Adipose tissue (tissue), 3 donors: Measurements from ENCODE around the gene PDE8B. TPM values are rescaled to one million over a fixed set of nuclear protein-coding genes. Genes with fewer than 3 reads are reported as not detected.

Source experiments
- H3K27ac ChIP-seq: one replicate; pipeline ENCODE4 v1.5.1; 2013; ENCODE audit warnings: low read depth, low read length
- WGBS, 3 donors: extraction: QIAGEN DNeasy Blood & Tissue Kit; methylation state at CpG; one replicate each; pipeline ENCODE4 v1.1.7; 2013; 5-methylcytosine and 5-hydroxymethylcytosine counted together
- polyA plus RNA-seq, 3 donors: library from polyadenylated mRNA; stranded (reverse); fragments of 200-250 nt; gene quantifications; one replicate each; pipeline ENCODE4 v1.2.3, GENCODE V29; 2013
- donor health status: healthy with polysubstance abuse.
- donor health status: Bipolar disorder and iron deficiency.
- donor health status: healthy.

PDE8B gene
- polyA plus RNA-seq, 3 donors = 5.4 to 35.0 (median 9.8) TPM

- H3K27ac ChIP-seq = no peak overlapping the region
Measured at GRCh38 chr5:77305956-77306355, 95.5 kb downstream of the PDE8B start.

GRCh38 chr5:77306531-77306930, 96.1 kb downstream of the PDE8B start:
- 52 to 59% (median 57%) methylated on average over 6 of the region's 6 CpGs for whole genome bisulfite sequencing, 3 donors
- no peak overlapping the region for H3K27ac ChIP-seq

More at GRCh38 chr5:77305956-77306355, 95.5 kb downstream of the PDE8B start:
- WGBS, 3 donors = 57 to 70% (median 65%) methylated on average over 3 of the region's 3 CpGs

DNA sequence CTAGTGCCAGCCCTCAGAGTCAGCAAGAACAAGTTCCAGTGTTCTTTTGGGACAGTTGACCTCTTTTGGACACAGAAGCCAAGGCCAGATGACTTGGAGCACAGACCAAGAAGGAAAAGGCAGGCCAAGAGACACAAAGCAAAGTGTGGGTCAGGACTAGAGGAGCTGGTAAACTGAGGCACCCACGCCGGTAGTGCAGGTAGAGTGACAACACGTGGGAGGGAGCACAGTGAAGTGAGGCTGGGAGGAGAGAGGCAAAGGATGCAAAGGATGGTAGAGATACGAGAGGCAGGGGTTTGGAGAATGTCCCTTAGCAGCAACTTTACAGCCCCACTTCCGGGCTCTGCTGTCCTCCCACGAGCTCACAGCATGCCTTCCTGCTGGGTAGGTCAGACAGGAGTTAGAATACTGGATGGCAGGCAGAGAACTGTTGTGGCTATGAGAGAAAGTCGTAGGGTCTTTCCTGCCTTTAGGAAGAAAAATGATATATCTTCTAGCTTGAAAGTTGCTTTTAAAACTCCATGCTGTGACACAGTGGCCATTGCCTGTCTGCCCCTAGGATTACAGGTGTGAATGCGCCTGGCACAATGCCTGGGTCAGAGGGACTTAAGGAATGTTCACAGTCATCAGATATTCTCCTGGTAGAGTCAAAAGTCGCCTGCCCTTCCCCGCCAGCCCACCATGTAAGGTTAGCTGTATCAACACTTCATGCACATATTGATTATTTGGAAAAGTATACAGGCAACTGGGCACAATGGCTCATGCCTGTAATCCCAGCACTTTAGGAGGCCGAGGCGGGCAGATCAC, 97.9 kb downstream of the PDE8B start:
- H3K27ac ChIP-seq = no peak overlapping the region
- 75 to 77% (median 76%) methylated on average over 12 of the region's 12 CpGs for WGBS, 3 donors

DNA sequence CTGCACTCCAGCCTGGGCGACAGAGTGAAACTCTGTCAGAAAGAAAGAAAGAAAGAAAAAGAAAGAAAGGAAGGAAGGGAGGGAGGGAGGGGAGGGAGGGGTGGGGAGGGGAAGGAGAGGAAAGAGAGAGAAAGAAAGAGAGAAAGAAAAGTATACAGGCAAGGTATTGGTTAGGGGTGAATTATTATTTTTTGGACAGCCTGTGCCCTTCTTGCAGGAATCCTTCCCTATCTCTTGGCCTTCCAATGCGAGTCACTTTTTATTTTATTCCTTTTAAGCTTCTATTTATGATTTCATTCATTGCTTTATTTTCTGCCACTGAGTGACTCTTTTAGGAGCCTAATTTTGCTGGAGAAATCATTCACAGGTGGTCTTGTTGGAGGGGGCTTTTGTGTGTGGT, 98.7 kb downstream of the PDE8B start:
- H3K27ac ChIP-seq = no peak overlapping the region
- 92 to 96% (median 95%) methylated on average over 2 of the region's 2 CpGs for WGBS, 3 donors

GRCh38 chr5:77310494-77311213, 100.2 kb downstream of the PDE8B start:
- WGBS, 3 donors = 81 to 94% (median 90%) methylated on average over 4 of the region's 4 CpGs
- H3K27ac ChIP-seq = no peak overlapping the region

DNA sequence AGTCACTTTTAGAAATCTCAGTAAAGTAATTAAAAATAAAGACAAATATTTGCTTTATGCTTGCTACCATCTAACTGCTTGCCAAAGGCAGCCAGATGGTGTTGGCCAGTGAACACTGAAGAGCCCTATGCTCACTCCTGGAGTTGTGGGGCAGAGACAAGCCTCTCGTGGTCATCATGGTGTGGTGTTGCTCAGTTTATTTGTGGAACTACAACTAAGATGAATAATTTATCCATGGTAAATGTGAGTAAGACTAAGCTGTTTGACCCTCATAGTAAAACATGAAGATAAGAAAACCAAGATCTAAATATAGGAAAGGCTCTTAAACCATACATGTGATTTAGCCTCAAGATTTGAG, 100.7 kb downstream of the PDE8B start:
- 85 to 91% (median 90%) methylated on average over 1 of the region's 1 CpG for WGBS, 3 donors
- no peak overlapping the region for H3K27ac ChIP-seq

DNA sequence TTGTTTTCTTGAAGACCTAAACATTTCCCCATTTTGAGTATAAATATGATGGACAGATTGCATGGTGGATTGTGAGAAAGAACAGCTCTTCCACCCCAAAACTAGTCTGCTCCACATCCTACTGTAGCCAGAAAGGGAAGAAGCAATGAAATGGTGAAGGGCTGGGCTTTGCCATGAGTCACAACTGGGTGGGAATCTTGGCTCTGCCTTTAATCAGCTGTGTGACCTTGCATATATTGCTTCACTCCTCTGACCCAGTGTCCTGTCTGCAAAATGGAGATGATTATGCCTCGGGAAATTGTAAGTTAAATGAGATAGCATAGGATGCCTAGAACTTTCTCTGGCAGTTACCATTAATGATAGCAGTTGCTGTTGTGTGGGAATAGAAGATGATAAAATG, 101.9 kb downstream of the PDE8B start:
- no peak overlapping the region for H3K27ac ChIP-seq
- 56 to 78% (median 69%) methylated on average over 1 of the region's 1 CpG for whole genome bisulfite sequencing, 3 donors

DNA sequence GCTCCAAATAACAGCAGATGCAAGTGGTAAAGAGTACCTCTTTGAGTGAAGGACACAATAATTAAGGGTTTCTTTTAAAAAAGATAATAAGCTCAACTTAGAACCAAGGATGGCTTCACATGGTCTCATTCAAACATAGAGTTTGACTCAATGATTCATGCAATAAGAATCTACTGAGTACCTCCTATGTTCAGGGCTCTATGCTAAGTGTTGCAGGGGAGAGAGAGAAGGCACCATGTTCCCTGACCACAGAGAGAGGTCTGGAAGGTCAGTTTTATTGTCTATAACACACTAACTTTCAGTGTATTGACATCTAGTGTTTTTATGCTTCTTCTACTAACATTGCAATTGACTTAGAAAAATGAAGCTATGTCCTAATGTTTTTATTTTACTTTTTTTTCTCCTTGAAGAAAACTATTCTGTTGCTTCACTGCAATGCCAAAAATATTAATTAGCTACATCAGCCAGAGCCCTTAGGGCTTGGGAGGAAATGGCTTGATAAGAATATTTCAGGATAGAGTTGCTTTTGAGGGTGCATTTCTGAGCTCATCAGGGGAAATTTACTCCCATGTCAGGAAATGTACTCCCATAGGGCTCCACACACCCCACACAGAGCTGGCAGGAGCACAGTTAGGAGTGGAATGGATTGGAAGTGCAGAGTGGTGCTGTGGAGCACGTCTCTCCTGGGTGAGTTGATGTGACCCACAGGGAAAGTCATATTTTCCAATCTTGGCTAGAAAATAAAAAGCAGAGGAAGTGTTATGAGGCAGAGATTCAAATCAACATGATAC, 106.6 kb downstream of the PDE8B start:
- WGBS, 3 donors = 41 to 78% (median 52%) methylated on average over 1 of the region's 1 CpG

GRCh38 chr5:77318060-77318459, 107.6 kb downstream of the PDE8B start:
- 77 to 85% (median 83%) methylated on average over 2 of the region's 2 CpGs for WGBS, 3 donors
- H3K27ac ChIP-seq = no peak overlapping the region

More for the DNA sequence above, 106.6 kb downstream of the PDE8B start:
- H3K27ac ChIP-seq = no peak overlapping the region

DNA sequence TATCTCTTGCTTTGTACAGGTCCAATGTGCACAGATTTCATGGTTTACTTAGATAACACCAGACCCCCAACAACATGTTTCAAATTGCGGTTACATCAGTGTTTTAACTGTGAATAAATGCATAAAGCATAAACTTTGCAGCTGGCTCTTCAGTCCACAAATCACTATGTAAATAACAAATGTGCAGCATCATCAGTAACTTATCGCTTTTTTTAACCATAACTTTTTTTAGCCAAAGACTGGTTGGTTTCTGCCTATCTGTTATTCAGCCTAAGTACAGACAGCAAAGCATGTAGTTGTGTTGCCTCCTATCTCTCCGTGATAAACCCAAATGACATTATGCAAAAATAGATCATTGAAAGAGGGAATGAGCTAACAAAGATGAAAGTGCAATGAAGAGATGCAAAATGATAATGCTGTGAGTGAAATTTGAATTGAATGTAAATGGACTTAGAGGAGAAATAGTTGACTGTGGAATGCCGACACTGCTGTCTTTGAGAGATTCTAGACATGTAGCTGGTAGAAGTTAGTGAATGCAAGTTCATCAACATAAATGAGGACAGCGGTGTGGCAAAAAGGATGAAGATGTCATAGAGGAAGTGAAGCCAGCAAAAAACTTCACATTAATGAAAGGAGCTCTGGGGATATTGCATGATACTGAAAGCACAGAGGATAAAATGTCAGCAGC, 108.8 kb downstream of the PDE8B start:
- no peak overlapping the region for H3K27ac ChIP-seq
- WGBS, 3 donors = 80 to 85% (median 84%) methylated on average over 5 of the region's 5 CpGs

DNA sequence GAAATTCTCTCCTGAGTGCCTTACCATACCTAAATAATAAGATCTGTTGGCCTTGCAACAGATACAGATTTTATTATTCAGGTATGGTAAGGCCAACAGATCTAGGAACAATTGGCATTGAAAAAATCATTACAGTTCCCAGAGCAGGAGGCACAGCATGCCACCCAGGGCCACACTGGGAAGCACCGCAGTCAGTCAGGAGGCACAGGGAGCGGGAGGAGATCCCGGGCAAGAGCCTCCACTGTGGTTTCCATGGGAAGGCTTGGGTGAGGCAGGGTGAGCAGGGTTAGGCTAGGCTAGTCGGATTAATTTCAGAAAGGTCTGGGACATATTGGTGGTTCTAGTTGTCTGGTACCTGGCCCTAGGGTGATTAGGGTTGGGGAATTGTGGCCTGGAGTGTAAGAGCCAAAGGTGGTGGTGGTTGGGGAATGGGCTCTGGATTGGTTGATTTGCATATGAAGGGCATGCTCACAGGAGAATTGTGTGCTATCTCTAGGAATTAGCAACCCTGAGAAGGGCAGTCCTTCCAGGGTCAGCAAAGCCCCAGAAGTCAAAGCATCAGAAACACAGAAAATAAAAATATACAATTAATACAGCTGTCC, 111.4 kb downstream of the PDE8B start:
- H3K27ac ChIP-seq = no peak overlapping the region
- WGBS, 3 donors = 95 to 97% (median 96%) methylated on average over 4 of the region's 4 CpGs

DNA sequence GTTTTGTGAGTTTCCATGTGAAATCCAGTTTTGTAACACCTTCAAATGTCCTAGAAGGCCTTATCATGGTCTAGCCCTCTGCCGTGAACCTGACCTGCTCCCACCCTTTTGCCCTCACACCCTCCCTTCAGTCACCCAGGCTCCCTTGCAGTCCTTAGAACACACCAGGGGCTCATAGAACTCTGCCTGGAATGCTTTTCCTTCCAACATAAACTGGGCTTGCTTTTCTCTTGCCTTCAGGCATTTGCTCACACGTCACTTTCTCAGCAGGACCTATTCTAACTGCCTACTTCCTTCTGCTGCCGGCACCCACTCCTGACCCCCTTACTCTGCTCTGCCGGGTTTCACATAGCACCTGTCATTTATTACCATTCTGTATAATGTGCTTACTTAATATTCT, 111.9 kb downstream of the PDE8B start:
- no peak overlapping the region for H3K27ac ChIP-seq
- WGBS, 3 donors = 62 to 79% (median 77%) methylated on average over 4 of the region's 4 CpGs

DNA sequence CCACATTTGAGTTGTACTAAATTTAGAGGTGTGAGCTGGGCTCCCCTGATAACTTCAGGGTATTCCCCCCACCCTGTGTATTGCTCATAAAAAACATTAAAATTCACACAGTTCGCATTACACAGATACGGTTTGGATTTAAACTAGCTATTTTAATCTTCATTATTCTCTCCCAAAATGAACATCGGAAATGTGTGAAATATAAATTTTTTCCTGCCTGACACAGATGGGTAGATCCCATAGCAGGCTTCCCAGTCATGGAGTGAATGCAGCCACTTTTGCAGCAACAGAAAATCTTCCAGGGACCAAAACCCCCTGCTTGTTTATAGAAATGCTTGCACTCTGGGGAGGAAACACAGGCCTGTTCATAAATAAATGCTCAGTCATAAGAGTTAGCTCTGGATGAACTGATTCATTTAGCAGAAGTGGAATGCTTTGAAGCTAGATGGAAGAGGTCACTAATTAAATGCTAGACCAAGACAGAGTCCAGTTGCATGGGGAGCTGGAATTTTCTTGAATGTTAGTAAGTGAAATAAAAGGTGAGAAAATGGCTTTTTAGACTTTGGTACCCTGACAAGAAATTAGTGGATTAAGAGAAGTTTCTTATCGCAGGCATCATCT, 115.6 kb downstream of the PDE8B start:
- WGBS, 3 donors = 86 to 88% (median 86%) methylated on average over 4 of the region's 4 CpGs

DNA sequence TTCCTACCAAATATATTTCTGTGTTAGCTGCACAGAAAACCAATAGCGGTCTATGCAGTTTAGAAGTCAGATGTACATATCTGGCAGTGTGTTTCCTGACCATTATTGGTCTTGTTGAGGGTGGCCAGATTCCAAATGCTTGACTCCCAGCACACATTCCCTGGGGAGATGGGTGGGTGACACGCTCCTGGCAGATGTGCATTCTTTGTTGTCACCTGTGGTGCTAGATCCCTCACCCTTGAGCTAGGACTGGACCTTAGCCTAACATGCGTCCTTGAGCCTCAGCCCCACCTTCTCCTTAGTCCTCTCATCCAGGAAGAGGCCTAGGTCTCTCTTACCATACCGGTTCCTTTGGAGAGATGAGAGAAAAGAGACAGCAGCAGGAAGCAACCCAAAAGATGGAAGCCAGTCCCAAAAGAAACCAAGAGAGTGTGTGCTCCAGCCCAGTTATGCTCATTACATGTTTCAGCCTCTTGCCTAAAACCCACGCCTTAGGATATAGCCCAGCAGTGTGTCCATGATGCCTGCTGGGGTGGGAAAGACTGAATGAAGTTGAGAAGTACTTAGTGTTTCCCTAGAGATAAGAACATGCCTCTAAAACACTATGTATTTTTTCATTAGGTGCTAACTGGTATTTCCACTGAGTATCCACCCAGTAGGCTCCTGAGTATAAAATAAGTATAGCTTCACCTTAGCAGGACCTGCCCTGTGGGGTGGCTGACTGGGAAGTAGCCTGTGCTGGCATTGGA, 116.7 kb downstream of the PDE8B start:
- no peak overlapping the region for H3K27ac ChIP-seq
- WGBS, 3 donors = 83 to 93% (median 85%) methylated on average over 5 of the region's 5 CpGs

More for the DNA sequence above, 115.6 kb downstream of the PDE8B start:
- H3K27ac ChIP-seq = no peak overlapping the region

DNA sequence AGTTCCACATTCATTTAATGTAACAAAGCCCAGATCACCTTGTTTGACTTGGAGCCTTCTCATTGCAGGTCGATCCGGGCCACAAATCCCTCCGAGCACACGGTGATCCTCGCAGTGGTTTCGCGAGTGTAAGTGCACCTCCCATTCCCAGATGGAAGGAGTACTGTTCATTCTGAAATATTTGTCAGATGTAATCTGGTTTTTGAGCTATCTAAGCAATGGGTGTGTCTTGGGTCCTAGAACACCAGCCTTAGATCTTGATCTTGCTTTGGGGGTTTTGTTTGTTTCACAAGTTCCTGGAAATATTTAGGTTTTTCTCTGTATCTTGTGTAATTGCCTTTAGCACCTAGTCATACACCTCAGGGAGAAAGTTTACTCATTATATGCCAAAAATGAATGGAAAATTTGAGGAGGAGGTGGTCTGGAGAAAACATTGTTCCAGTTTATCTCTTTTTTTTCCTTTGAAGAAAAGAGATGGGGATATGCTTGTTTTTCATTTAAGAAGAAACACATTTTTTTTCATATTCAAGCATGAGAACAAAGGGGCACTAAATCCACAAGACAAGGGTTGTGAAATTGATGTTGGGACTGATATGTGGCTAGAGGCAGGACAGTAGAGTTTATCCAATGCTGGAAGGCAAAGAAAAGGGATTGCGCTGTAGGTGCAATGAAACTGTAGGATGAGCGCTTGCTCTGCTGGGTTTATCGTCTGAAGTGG, 118.6 kb downstream of the PDE8B start:
- 70 to 85% (median 75%) methylated on average over 10 of the region's 10 CpGs for WGBS, 3 donors

DNA sequence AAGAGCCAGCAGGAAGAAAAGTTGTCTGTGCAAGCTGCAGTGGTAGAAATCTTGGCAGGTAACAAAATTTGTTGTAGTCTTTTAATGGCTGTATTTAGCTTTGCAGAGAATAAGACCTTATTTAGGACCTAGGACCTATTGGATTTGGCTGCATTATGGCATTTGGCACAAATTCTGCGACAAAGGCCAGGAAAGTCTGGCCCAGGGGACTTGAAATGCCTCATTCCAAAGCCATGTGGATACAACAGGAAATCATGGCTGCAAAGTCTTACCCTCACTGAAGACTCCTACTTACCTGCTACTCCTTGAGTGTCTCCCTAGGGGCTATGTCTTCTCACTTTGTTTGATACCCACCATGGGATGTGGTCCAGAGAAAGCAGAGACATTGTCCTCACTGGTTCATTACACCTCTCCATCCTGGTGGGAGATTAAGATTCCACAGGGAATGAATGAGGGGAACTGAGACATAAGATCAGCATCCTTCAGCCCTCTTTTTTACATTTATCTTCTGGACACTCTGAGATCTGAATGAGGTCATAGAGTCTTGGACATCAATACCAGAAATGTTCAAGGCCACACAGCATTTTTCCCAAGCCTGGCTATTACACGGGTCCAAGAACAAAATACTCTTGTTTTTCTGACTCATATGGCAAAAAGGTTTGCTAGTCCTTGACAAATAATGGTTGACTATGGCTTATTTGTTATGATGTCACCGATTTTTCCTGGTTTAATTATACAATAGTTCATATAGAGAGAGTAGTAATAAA, 119.4 kb downstream of the PDE8B start:
- H3K27ac ChIP-seq = no peak overlapping the region
- 58 to 69% (median 68%) methylated on average over 3 of the region's 3 CpGs for WGBS, 3 donors

More for the DNA sequence above, 118.6 kb downstream of the PDE8B start:
- no peak overlapping the region for H3K27ac ChIP-seq
